ENCODE data around the gene HPCAL1.

- no peak for TF ChIP-seq POLR2AphosphoS5 (IDR thresholded peaks at IDR 0.05)
- no peak for TF ChIP-seq CTCF (IDR thresholded peaks at IDR 0.05; ENCODE audit: poor library complexity, severe bottlenecking)
- TF ChIP-seq EZH2 (IDR thresholded peaks at IDR 0.05; ENCODE audit: borderline replicate concordance, insufficient read depth, low read length, poor library complexity, severe bottlenecking) = no peak
Observed at GRCh38 chr2:10317646-10318045, 14.9 kb downstream of the HPCAL1 start.
